ENCODE results near the gene CD200R1. TPM values are rescaled to one million over a fixed set of nuclear protein-coding genes. Genes with fewer than 3 reads are reported as not detected.

CD200R1 gene
- total and polyA plus RNA-seq, 2 experiments from 2014 or later = 0.18 to 0.28 TPM

- TF ChIP-seq JUNB (IDR thresholded peaks at IDR 0.05; ENCODE audit: unreplicated experiment) = no peak
- no peak for TF ChIP-seq REST (IDR thresholded peaks at IDR 0.05; ENCODE audit: unreplicated experiment)
- TF ChIP-seq EZH2phosphoT487 (IDR thresholded peaks at IDR 0.05; ENCODE audit: unreplicated experiment) = no peak
- TF ChIP-seq STAT1 (IDR thresholded peaks at IDR 0.05; ENCODE audit: unreplicated experiment) = no peak
- no peak for TF ChIP-seq CTCF (conservative IDR thresholded peaks at IDR 0.05; ENCODE audit: low read depth in 2 of 2)
Measured at GRCh38 chr3:112889357-112889756, 85.5 kb downstream of the CD200R1 start (continued).

GRCh38 chr3:112888381-112889085 lies 86.4 kb downstream of the CD200R1 start:
- H3K4me2 ChIP-seq = no peak overlapping the region
- H3K4me1 ChIP-seq (ENCODE audit: insufficient read depth) = peaks cover 8% of the 10 kb centered on the region; the same call in 1 of the 2 replicates
- peaks cover 6% of the 10 kb centered on the region; the same call in 2 of the 3 replicates for H3K9me3 Mint-ChIP-seq
- H3K27me3 Mint-ChIP-seq (ENCODE audit: insufficient read depth, low read depth, poor library complexity) = peaks cover 1% of the 10 kb centered on the region
- H2AFZ ChIP-seq = no peak overlapping the region
- H3K36me3 ChIP-seq (ENCODE audit: insufficient read depth) = no peaks in the 10 kb centered on the region
- no peaks in the 10 kb centered on the region for H3K27me3 ChIP-seq (ENCODE audit: insufficient read depth)
- H3K27ac ChIP-seq (ENCODE audit: low read depth) = no peak overlapping the region
- no peak overlapping the region for H3K4me3 ChIP-seq
- DNase-seq (ENCODE audit: low spot score) = no peak
- H3K9me2 ChIP-seq (ENCODE audit: insufficient read depth) = no peaks in the 10 kb centered on the region; the same call in 1 of the 2 replicates
- H3K27ac Mint-ChIP-seq = no peak overlapping the region
- peaks cover 7% of the 10 kb centered on the region; the same call in 2 of the 3 replicates for H3K36me3 Mint-ChIP-seq (ENCODE audit: low read depth)
- H3K4me1 Mint-ChIP-seq = peaks cover 13% of the 10 kb centered on the region
- H3K4me3 Mint-ChIP-seq = no peak overlapping the region
- no peak for ATAC-seq
- H4K20me1 ChIP-seq (replicated peaks; ENCODE audit: insufficient read depth) = no peaks in the 10 kb centered on the region
- no peaks in the 10 kb centered on the region for H3F3A ChIP-seq (replicated peaks; ENCODE audit: low read depth)
- no peaks in the 10 kb centered on the region for H3K79me2 ChIP-seq (replicated peaks; ENCODE audit: insufficient read depth)
- TF ChIP-seq ZNF462 (CRISPR knock-in tag; IDR thresholded peaks at IDR 0.05) (no peak), ZNF114 (CRISPR knock-in tag; IDR thresholded peaks at IDR 0.05) (no peak), EZH2 (IDR thresholded peaks at IDR 0.05; ENCODE audit: low read depth, unreplicated experiment) (no peak), EZH2phosphoT487 (IDR thresholded peaks at IDR 0.05; ENCODE audit: unreplicated experiment) (no peak), ETS1 (IDR thresholded peaks at IDR 0.05) (no peak), ZNF331 (CRISPR knock-in tag; IDR thresholded peaks at IDR 0.05; ENCODE audit: low read depth) (no peak), JUNB (IDR thresholded peaks at IDR 0.05; ENCODE audit: unreplicated experiment) (no peak), STAT1 (IDR thresholded peaks at IDR 0.05; ENCODE audit: unreplicated experiment) (no peak)

All from GM23338 (cell line).